Esophagus muscularis mucosa (tissue), 3 donors: ENCODE data around the gene TTC7B.

Experiments used
- POLR2A ChIP-seq: fragments of 450-650 bp; IDR thresholded peaks from one replicate; pipeline ENCODE4 v1.6.1; 2017; ENCODE audit warnings: antibody characterized with exemption, moderate library complexity, mild to moderate bottlenecking, low read depth
- TF ChIP-seq, protein P1 (sequence below), 3 experiments: fragments of 200-600 bp in 2 of 3; fragments of 450-650 bp in 1 of 3; sonication (generic) in 2 of 3; IDR thresholded peaks; one replicate each; pipeline ENCODE4 v1.5.1; 2017 to 2019; ENCODE audit warnings: antibody characterized with exemption in 3 of 3, mild to moderate bottlenecking in 2 of 3, moderate library complexity in 1 of 3

DNA sequence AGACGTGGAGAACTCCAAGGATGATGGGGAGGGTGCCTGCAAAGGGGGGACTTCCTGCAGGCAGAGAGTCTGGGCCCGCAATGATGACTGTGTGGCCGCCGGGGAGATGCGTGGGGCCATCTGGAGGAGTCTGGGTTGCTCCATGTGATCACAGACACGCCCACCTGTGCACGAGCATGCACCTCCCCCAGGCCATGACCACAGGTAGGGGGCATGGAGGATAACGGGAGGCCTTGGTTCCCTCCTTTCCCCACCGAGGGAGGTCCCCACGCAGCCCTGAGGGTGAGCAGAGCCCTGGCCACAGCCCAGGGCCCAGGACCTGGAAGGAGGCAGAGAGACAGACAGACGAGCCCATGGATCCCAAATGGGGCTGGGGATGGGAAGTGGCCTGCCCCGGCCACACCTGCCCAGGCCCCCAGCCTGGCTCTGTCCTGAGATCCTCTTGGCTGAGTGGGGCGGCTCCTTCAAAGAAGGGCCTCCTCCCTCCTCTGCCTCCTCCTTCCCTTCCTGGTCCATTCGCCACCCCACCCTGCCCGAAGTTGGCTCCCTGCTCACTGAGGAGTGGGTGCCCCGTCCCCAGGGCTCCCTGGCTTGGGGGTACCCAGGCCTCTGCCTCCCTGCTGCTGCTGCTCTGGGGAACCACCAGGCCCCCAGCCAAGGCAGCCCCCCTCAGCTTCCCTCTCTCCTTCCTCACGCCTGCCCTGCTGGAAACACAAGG is 281.2 kb downstream of the TTC7B start:
- no peak for TF ChIP-seq POLR2A
- TF ChIP-seq, protein P1, sequence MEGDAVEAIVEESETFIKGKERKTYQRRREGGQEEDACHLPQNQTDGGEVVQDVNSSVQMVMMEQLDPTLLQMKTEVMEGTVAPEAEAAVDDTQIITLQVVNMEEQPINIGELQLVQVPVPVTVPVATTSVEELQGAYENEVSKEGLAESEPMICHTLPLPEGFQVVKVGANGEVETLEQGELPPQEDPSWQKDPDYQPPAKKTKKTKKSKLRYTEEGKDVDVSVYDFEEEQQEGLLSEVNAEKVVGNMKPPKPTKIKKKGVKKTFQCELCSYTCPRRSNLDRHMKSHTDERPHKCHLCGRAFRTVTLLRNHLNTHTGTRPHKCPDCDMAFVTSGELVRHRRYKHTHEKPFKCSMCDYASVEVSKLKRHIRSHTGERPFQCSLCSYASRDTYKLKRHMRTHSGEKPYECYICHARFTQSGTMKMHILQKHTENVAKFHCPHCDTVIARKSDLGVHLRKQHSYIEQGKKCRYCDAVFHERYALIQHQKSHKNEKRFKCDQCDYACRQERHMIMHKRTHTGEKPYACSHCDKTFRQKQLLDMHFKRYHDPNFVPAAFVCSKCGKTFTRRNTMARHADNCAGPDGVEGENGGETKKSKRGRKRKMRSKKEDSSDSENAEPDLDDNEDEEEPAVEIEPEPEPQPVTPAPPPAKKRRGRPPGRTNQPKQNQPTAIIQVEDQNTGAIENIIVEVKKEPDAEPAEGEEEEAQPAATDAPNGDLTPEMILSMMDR (IDR thresholded peaks at IDR 0.05) = no peak
